ENCODE results near the gene ZSWIM1.
A peak's percentile ranks its signal among the peaks of the same experiment; 100 is the strongest.

The ZSWIM1 gene

GRCh38 chr20:45909336-45909808, 28.3 kb downstream of the ZSWIM1 start:
- no peak for DNase-seq (ENCODE audit: low spot score)

- no peak for DNase-seq (ENCODE audit: low spot score)
Measured at GRCh38 chr20:45909817-45910669, 29.0 kb downstream of the ZSWIM1 start.

- peak; percentile 96 for DNase-seq (ENCODE audit: low spot score)
Measured at GRCh38 chr20:45910670-45911485, 29.9 kb downstream of the ZSWIM1 start.

GRCh38 chr20:45911486-45912343, 30.7 kb downstream of the ZSWIM1 start, which contains the start of gene PLTP:
TSS of gene PLTP (minus strand) at chr20:45912155. CDS start at chr20:45911452, 703 bp downstream.
- peak; percentile 67 for DNase-seq (ENCODE audit: low spot score)

- DNase-seq (ENCODE audit: low spot score), result no peak
Measured at GRCh38 chr20:45912344-45912682, 31.3 kb downstream of the ZSWIM1 start.

- no peak for DNase-seq (ENCODE audit: low spot score)
Measured at GRCh38 chr20:45913116-45913515, 32.1 kb downstream of the ZSWIM1 start.

GRCh38 chr20:45917790-45918141, 36.7 kb downstream of the ZSWIM1 start:
- no peak for DNase-seq (ENCODE audit: low spot score)

- no peak for DNase-seq (ENCODE audit: low spot score)
Measured at GRCh38 chr20:45918182-45918737, 37.2 kb downstream of the ZSWIM1 start.

- no peak for DNase-seq (ENCODE audit: low spot score)
Measured at GRCh38 chr20:45918779-45919537, 37.9 kb downstream of the ZSWIM1 start.

GRCh38 chr20:45919542-45920399, 38.7 kb downstream of the ZSWIM1 start:
- DNase-seq (ENCODE audit: low spot score), result no peak

- DNase-seq (ENCODE audit: low spot score), result no peak
Measured at GRCh38 chr20:45920462-45921336, 39.7 kb downstream of the ZSWIM1 start.

- DNase-seq (ENCODE audit: low spot score), result no peak
Measured at GRCh38 chr20:45921337-45922189, 40.5 kb downstream of the ZSWIM1 start.

GRCh38 chr20:45924391-45925261, 43.6 kb downstream of the ZSWIM1 start:
- DNase-seq (ENCODE audit: low spot score), result no peak

GRCh38 chr20:45925821-45926506, 44.9 kb downstream of the ZSWIM1 start:
- DNase-seq (ENCODE audit: low spot score), result no peak

- no peak for DNase-seq (ENCODE audit: low spot score)
Measured at GRCh38 chr20:45926731-45927070, 45.7 kb downstream of the ZSWIM1 start.

- DNase-seq (ENCODE audit: low spot score), result no peak
Measured at GRCh38 chr20:45927071-45927878, 46.2 kb downstream of the ZSWIM1 start.
